ENCODE data around the gene LRRC37B.
"Not testable (repeated sequence)": the region's sequence is repeated elsewhere in the genome, so short reads cannot be mapped to it uniquely, and the experiment has no call there.

Gene LRRC37B

GRCh38 chr17:31967648-31968047, 39.5 kb upstream of the LRRC37B start:
- ChIA-PET CTCF (interaction anchor here (0.6 kb wide), 1 partner anchor 219 kb away, joined by 5 read pairs; no protein-coding TSS in a partner anchor), POLR2A (interaction anchor here (0.7 kb wide), 2 partner anchors 171 to 175 kb away, joined by 3 to 4 read pairs; no protein-coding TSS in a partner anchor)
- H3K4me1 ChIP-seq (ENCODE audit: control insufficient read depth, insufficient read depth, low read length): no peaks in the 10 kb centered on the region
- TF ChIP-seq ZNF548 (tag by site-specific recombination; IDR thresholded peaks at IDR 0.05): no peak
- TF ChIP-seq ZNF274 (IDR thresholded peaks at IDR 0.05; ENCODE audit: low read length): no peak
- no peak for TF ChIP-seq ZNF274 (tag by site-specific recombination; IDR thresholded peaks at IDR 0.05; ENCODE audit: borderline replicate concordance)
- no peak for TF ChIP-seq ZNF354C (tag by site-specific recombination; IDR thresholded peaks at IDR 0.05; ENCODE audit: borderline replicate concordance, low read depth)
- no peak for TF ChIP-seq REST (tag by site-specific recombination; IDR thresholded peaks at IDR 0.05)
- TF ChIP-seq ZNF133 (tag by site-specific recombination; IDR thresholded peaks at IDR 0.05): no peak
- no peak for TF ChIP-seq ZNF266 (tag by site-specific recombination; IDR thresholded peaks at IDR 0.05; ENCODE audit: low read depth)
- TF ChIP-seq ZNF239 (tag by site-specific recombination; IDR thresholded peaks at IDR 0.05): no peak
- TF ChIP-seq ZNF639 (tag by site-specific recombination; IDR thresholded peaks at IDR 0.05): no peak
- TF ChIP-seq ZNF114 (tag by site-specific recombination; IDR thresholded peaks at IDR 0.05): no peak
- no peak for TF ChIP-seq ZBTB17 (tag by site-specific recombination; IDR thresholded peaks at IDR 0.05)
- no peak for TF ChIP-seq ZNF324 (tag by site-specific recombination; IDR thresholded peaks at IDR 0.05)
- TF ChIP-seq YY1 (tag by site-specific recombination; IDR thresholded peaks at IDR 0.05): no peak
- no peak for TF ChIP-seq ZNF530 (tag by site-specific recombination; IDR thresholded peaks at IDR 0.05; ENCODE audit: low read depth)
- no peak for TF ChIP-seq IKZF3 (tag by site-specific recombination; IDR thresholded peaks at IDR 0.05)
- no peak for TF ChIP-seq ZNF311 (tag by site-specific recombination; IDR thresholded peaks at IDR 0.05; ENCODE audit: borderline replicate concordance)
- no peak for TF ChIP-seq ZBTB48 (tag by site-specific recombination; IDR thresholded peaks at IDR 0.05)
- no peak for TF ChIP-seq CTCF (tag by site-specific recombination; IDR thresholded peaks at IDR 0.05)
- peaks cover 53 to 66% of the 10 kb centered on the region in 2 experiments for H3K36me3 ChIP-seq (ENCODE audit: control insufficient read depth in 2 of 2, insufficient read depth in 1 of 2, low read length in 2 of 2)
- H3K4me3 ChIP-seq (ENCODE audit: low read depth, low read length): no peak overlapping the region
- H3K9me3 ChIP-seq (ENCODE audit: control insufficient read depth, insufficient read depth, low read depth, low read length): no peaks in the 10 kb centered on the region
- no peak overlapping the region for H3K27ac ChIP-seq (ENCODE audit: extremely low read depth, low read depth, low read length)

GRCh38 chr17:31970416-31970815, 36.8 kb upstream of the LRRC37B start:
- CTCF ChIA-PET: not testable (repeated sequence)
- peaks cover 42 to 62% of the 10 kb centered on the region in 2 experiments for H3K36me3 ChIP-seq (ENCODE audit: control insufficient read depth in 2 of 2, insufficient read depth in 1 of 2, low read length in 2 of 2)

GRCh38 chr17:31974269-31975071, 32.7 kb upstream of the LRRC37B start:
- peaks cover 35 to 57% of the 10 kb centered on the region in 2 experiments for H3K36me3 ChIP-seq (ENCODE audit: control insufficient read depth in 2 of 2, insufficient read depth in 1 of 2, low read length in 2 of 2)
- POLR2A ChIA-PET: interaction anchor here (0.6 kb wide), 1 partner anchor 17 kb away, joined by 5 read pairs; no protein-coding TSS in a partner anchor
- H3K4me3 ChIP-seq (ENCODE audit: low read depth, low read length); H3K27ac ChIP-seq (ENCODE audit: extremely low read depth, low read depth, low read length); CTCF ChIA-PET; H3K9me3 ChIP-seq (ENCODE audit: control insufficient read depth, insufficient read depth, low read depth, low read length); H3K4me1 ChIP-seq (ENCODE audit: control insufficient read depth, insufficient read depth, low read length): not testable (repeated sequence)

More at GRCh38 chr17:31970416-31970815, 36.8 kb upstream of the LRRC37B start:
- H3K27ac ChIP-seq (ENCODE audit: extremely low read depth, low read depth, low read length); H3K9me3 ChIP-seq (ENCODE audit: control insufficient read depth, insufficient read depth, low read depth, low read length); H3K4me3 ChIP-seq (ENCODE audit: low read depth, low read length); POLR2A ChIA-PET; H3K4me1 ChIP-seq (ENCODE audit: control insufficient read depth, insufficient read depth, low read length): not testable (repeated sequence)

GRCh38 chr17:31975391-31975790, 31.8 kb upstream of the LRRC37B start:
- H3K4me3 ChIP-seq (ENCODE audit: low read depth, low read length); H3K4me1 ChIP-seq (ENCODE audit: control insufficient read depth, insufficient read depth, low read length); POLR2A ChIA-PET; H3K9me3 ChIP-seq (ENCODE audit: control insufficient read depth, insufficient read depth, low read depth, low read length); H3K27ac ChIP-seq (ENCODE audit: extremely low read depth, low read depth, low read length); CTCF ChIA-PET: not testable (repeated sequence)
- H3K36me3 ChIP-seq (ENCODE audit: control insufficient read depth in 2 of 2, insufficient read depth in 1 of 2, low read length in 2 of 2): peaks cover 37 to 57% of the 10 kb centered on the region in 2 experiments

GRCh38 chr17:31991821-31992220, 15.4 kb upstream of the LRRC37B start:
- H3K9me3 ChIP-seq (ENCODE audit: control insufficient read depth, insufficient read depth, low read depth, low read length); H3K4me3 ChIP-seq (ENCODE audit: low read depth, low read length); H3K4me1 ChIP-seq (ENCODE audit: control insufficient read depth, insufficient read depth, low read length); H3K27ac ChIP-seq (ENCODE audit: extremely low read depth, low read depth, low read length); POLR2A ChIA-PET: not testable (repeated sequence)
- CTCF ChIA-PET: interaction anchor here (1.6 kb wide), 1 partner anchor 144 kb away, joined by 5 read pairs; no protein-coding TSS in a partner anchor
- H3K36me3 ChIP-seq (ENCODE audit: control insufficient read depth in 2 of 2, insufficient read depth in 1 of 2, low read length in 2 of 2): peaks cover 94 to 96% of the 10 kb centered on the region in 2 experiments
